ENCODE data around the gene PRKAA1. TPM values are rescaled to one million over a fixed set of nuclear protein-coding genes. Genes with fewer than 3 reads are reported as not detected.

Gene PRKAA1
- polyA plus RNA-seq, 1 of the 3 experiments (the other 2 are of a cell fraction) = 23.2 TPM

DNA sequence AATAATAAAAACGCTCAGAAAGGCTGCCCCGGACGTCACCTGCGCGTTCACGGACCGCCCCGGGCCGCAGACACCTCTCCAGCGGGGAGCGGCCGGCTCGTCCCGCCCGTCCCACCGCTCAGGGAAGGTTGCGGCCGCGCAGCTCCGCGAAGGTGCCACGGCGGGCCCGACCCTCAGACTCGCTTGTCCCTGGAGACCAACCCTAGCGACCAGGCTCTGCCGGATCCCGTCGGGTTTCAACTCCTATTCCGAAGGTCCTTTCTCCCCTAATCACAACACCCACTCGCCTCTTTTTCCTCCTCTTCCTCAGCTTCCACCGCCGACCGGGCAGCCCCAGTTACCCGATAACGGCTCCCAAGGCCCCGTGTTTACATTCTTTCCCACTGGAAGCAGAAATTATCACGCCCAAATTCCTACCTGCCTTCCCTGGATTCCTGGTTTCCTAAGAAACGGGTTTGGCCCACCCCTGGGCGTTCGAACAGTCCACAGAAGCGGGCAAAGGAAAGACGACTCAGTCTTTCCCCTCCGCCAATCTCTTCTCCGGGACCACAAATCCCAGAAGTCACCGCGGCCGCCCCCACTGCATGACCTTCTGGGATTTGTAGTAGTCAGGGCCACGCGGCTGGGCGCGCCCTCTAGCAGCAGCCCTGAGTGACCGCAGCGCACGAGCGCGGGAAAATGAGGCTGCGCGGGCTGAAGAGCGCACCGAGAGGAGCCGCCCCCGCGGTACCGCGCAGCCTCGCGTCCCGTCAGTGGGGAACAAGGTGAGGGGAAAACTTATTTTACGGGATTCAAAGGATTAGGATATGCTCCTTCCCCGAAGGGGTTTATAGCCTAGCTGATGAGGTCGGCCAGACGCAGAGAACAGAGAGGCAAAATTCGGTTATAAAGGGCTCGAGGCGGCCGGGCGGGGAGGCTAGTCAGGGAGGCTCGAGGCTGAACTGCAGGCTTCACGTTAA is 42.5 kb downstream of the PRKAA1 start, which contains the start of gene TTC33:
Gene TTC33, minus strand, starts transcription at position 555 of the 959 bp plus-strand sequence. CDS start 8,943 bp downstream, outside the sequence.
- POLR2A ChIA-PET = no interaction called here
- no peak for TF ChIP-seq TEAD4 (IDR thresholded peaks at IDR 0.05; ENCODE audit: borderline replicate concordance, insufficient read depth)
- no peak for TF ChIP-seq RXRA (IDR thresholded peaks at IDR 0.05; ENCODE audit: borderline replicate concordance, low read depth)
- no peak for TF ChIP-seq EZH2phosphoT487 (IDR thresholded peaks at IDR 0.05; ENCODE audit: borderline replicate concordance, low read depth)
- TF ChIP-seq MEF2A (IDR thresholded peaks at IDR 0.05; ENCODE audit: borderline replicate concordance, low read depth) = no peak
- TF ChIP-seq, protein P1, sequence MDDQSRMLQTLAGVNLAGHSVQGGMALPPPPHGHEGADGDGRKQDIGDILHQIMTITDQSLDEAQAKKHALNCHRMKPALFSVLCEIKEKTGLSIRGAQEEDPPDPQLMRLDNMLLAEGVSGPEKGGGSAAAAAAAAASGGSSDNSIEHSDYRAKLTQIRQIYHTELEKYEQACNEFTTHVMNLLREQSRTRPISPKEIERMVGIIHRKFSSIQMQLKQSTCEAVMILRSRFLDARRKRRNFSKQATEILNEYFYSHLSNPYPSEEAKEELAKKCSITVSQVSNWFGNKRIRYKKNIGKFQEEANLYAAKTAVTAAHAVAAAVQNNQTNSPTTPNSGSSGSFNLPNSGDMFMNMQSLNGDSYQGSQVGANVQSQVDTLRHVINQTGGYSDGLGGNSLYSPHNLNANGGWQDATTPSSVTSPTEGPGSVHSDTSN (IDR thresholded peaks at IDR 0.05) = 0 out of 2 replicates have a peak, but pooled peaks have one; percentile 20
- no peak for TF ChIP-seq RAD21 (IDR thresholded peaks at IDR 0.05; ENCODE audit: low read length)
- TF ChIP-seq, protein P2, sequence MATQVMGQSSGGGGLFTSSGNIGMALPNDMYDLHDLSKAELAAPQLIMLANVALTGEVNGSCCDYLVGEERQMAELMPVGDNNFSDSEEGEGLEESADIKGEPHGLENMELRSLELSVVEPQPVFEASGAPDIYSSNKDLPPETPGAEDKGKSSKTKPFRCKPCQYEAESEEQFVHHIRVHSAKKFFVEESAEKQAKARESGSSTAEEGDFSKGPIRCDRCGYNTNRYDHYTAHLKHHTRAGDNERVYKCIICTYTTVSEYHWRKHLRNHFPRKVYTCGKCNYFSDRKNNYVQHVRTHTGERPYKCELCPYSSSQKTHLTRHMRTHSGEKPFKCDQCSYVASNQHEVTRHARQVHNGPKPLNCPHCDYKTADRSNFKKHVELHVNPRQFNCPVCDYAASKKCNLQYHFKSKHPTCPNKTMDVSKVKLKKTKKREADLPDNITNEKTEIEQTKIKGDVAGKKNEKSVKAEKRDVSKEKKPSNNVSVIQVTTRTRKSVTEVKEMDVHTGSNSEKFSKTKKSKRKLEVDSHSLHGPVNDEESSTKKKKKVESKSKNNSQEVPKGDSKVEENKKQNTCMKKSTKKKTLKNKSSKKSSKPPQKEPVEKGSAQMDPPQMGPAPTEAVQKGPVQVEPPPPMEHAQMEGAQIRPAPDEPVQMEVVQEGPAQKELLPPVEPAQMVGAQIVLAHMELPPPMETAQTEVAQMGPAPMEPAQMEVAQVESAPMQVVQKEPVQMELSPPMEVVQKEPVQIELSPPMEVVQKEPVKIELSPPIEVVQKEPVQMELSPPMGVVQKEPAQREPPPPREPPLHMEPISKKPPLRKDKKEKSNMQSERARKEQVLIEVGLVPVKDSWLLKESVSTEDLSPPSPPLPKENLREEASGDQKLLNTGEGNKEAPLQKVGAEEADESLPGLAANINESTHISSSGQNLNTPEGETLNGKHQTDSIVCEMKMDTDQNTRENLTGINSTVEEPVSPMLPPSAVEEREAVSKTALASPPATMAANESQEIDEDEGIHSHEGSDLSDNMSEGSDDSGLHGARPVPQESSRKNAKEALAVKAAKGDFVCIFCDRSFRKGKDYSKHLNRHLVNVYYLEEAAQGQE (IDR thresholded peaks at IDR 0.05; ENCODE audit: low read depth, low read length) = 0 out of 2 replicates have a peak, but pooled peaks have one; percentile 35
- TF ChIP-seq FOSL2 (IDR thresholded peaks at IDR 0.05; ENCODE audit: borderline replicate concordance, low read depth) = no peak; the same call in 1 of the 2 replicates
- peak; percentile 43; the same call in 1 of the 2 replicates for TF ChIP-seq USF1 (IDR thresholded peaks at IDR 0.05; ENCODE audit: borderline replicate concordance, low read depth)
- no peak for TF ChIP-seq FOXM1 (IDR thresholded peaks at IDR 0.05; ENCODE audit: low read depth)
- peak; percentile 84 for TF ChIP-seq MXI1 (IDR thresholded peaks at IDR 0.05; ENCODE audit: low read depth, low read length)
- TF ChIP-seq FOXJ3 (CRISPR knock-in tag; IDR thresholded peaks at IDR 0.05) = 0 out of 2 replicates have a peak, but pooled peaks have one; percentile 16
- no peak; the same call in 1 of the 2 replicates for TF ChIP-seq SMC3 (IDR thresholded peaks at IDR 0.05; ENCODE audit: low read depth, low read length)
- 0 out of 2 replicates have a peak, but pooled peaks have one; percentile 57 for TF ChIP-seq ZBTB33 (IDR thresholded peaks at IDR 0.05; ENCODE audit: borderline replicate concordance, low read depth)
- peak; percentile 89; the same call in 1 of the 2 replicates for TF ChIP-seq SIN3A (IDR thresholded peaks at IDR 0.05; ENCODE audit: borderline replicate concordance, low read depth, low read length)
- no peak for TF ChIP-seq NFIC (IDR thresholded peaks at IDR 0.05; ENCODE audit: borderline replicate concordance)
- TF ChIP-seq RFX5 (IDR thresholded peaks at IDR 0.05; ENCODE audit: low read length) = no peak
- TF ChIP-seq JUND (IDR thresholded peaks at IDR 0.05) = no peak
- peak; percentile 59 for TF ChIP-seq ELF1 (IDR thresholded peaks at IDR 0.05)
- TF ChIP-seq EP300 (IDR thresholded peaks at IDR 0.05; ENCODE audit: borderline replicate concordance in 1 of 2, low read depth in 1 of 2, low read length in 1 of 2) = 0 out of 4 replicates have a peak, but pooled peaks of 1 of the 2 experiments have one; percentile 7
- TF ChIP-seq, protein P3, sequence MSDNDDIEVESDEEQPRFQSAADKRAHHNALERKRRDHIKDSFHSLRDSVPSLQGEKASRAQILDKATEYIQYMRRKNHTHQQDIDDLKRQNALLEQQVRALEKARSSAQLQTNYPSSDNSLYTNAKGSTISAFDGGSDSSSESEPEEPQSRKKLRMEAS (IDR thresholded peaks at IDR 0.05; ENCODE audit: low read depth) = peak; percentile 96
- TF ChIP-seq RCOR1 (IDR thresholded peaks at IDR 0.05; ENCODE audit: low read length) = peak; percentile 37; the same call in 1 of the 2 replicates

More for the DNA sequence above, 42.5 kb downstream of the PRKAA1 start, which contains the start of gene TTC33:
- Histone ChIP-seq H3K4me2 (peak within 1 kb of the TSS; percentile 84), H2AFZ (ENCODE audit: low read depth) (peak within 1 kb of the TSS; percentile 81), H3K9me2 (no peaks in the 10 kb centered on the region), H3K27me3 (ENCODE audit: insufficient read depth) (no peaks in the 10 kb centered on the region), H3K27ac (ENCODE audit: low read depth in 2 of 2, low read length in 1 of 2) (peak within 1 kb of the TSS; percentile 82 to 90), H3K36me3 (replicated peaks in 1 of 2; ENCODE audit: control insufficient read depth in 1 of 2, insufficient read depth in 2 of 2, low read length in 1 of 2) (peaks cover 9 to 13% of the 10 kb centered on the region in 2 experiments), H3K79me2 (ENCODE audit: insufficient read depth) (peaks cover 37% of the 10 kb centered on the region), H3K4me1 (ENCODE audit: control insufficient read depth in 1 of 2, insufficient read depth in 2 of 2, low read depth in 1 of 2, low read length in 1 of 2) (peaks cover 0 to 6% of the 10 kb centered on the region in 2 experiments; a peak in 2 of 4 replicates), H3K9me3 (no peaks in the 10 kb centered on the region), H3K9ac (peak within 1 kb of the TSS; percentile 90), H3K4me3 (ENCODE audit: low read depth in 2 of 2, low read length in 1 of 2) (peak within 1 kb of the TSS; percentile 97), H3F3A (replicated peaks; ENCODE audit: insufficient read depth) (peaks cover 23% of the 10 kb centered on the region), H4K20me1 (ENCODE audit: insufficient read depth) (no peaks in the 10 kb centered on the region)
- DNase-seq = peak; percentile 96
- WGBS (ENCODE audit: low lambda C conversion rate) = 7% methylated on average over 56 of the region's 80 CpGs
- CTCF ChIA-PET = interaction anchor here (0.7 to 1.9 kb wide), 12 partner anchors 9 to 76 kb away, joined by 3 to 8 read pairs (median 4); partner anchors contain the start of gene PRKAA1
